Gastrocnemius medialis (tissue), 4 donors: ENCODE results near the gene TGDS. TPM values are rescaled to one million over a fixed set of nuclear protein-coding genes. Genes with fewer than 3 reads are reported as not detected.

Experiments
- ATAC-seq, 2 donors: fragments of 150-250 bp; one replicate each; pipeline ENCODE4 v1.9.1; 2016
- DNase-seq, 2 donors: peaks; one replicate each; pipeline ENCODE4 v3.0.0-alpha.2; 2019
- H3K27ac ChIP-seq, 4 donors: fragments of 200-600 bp; sonication (generic); 1 replicate in 1 of 4; 2 replicates in 3 of 4; pipeline ENCODE4 v1.5.1; 2016 to 2018; ENCODE audit warnings: mild to moderate bottlenecking in 2 of 4, moderate library complexity in 1 of 4
- H3K27me3 ChIP-seq, 3 donors: fragments of 200-600 bp; sonication (generic) in 2 of 3; 1 replicate in 1 of 3; 2 replicates in 2 of 3; pipeline versions ENCODE4 v1.5.1 to v1.6.0; 2016 to 2019; ENCODE audit warnings: mild to moderate bottlenecking in 1 of 3, moderate library complexity in 1 of 3
- H3K36me3 ChIP-seq, 2 donors: fragments of 200-600 bp; sonication (generic) in 1 of 2; one replicate each; pipeline ENCODE4 v1.5.1; 2017 to 2018
- H3K4me1 ChIP-seq, 2 donors: fragments of 200-600 bp; sonication (generic) in 1 of 2; one replicate each; pipeline ENCODE4 v1.5.1; 2016 to 2017; ENCODE audit warnings: mild to moderate bottlenecking in 2 of 2
- H3K4me3 ChIP-seq, 4 donors: fragments of 200-600 bp; sonication (generic) in 3 of 4; 1 replicate in 1 of 4; 2 replicates in 3 of 4; pipeline ENCODE4 v1.5.1; 2016 to 2019; ENCODE audit warnings: mild to moderate bottlenecking in 2 of 4
- H3K9me3 ChIP-seq, 3 donors: fragments of 200-600 bp; sonication (generic) in 2 of 3; 1 replicate in 1 of 3; 2 replicates in 2 of 3; pipeline ENCODE4 v1.5.1; 2016 to 2019
- POLR2A ChIP-seq, 2 donors: fragments of 450-650 bp; IDR thresholded peaks; one replicate each; pipeline ENCODE4 v1.6.1; 2017; ENCODE audit warnings: antibody characterized with exemption in 2 of 2, mild to moderate bottlenecking in 2 of 2, moderate library complexity in 2 of 2
- in situ Hi-C, 4 donors: fragments of 200-750 bp; cut with MboI; loops; one replicate each; pipeline versions ENCODE4 v1.15.0 to v1.8.0; 2017; ENCODE audit warnings: low sequenced_read_pairs in 4 of 4
- intact Hi-C: fragments of 100-400 bp; cut with DNase I; formaldehyde crosslinking; loops from one replicate; pipeline ENCODE4 v1.15.1; 2023; ENCODE audit warnings: low total_unique reads
- total RNA-seq, 4 donors: library from RNA; depleted of rRNA; stranded (reverse); fragments of >200 nt; gene quantifications; one replicate each; pipeline versions ENCODE4 v1.1.0 to v1.2.3, GENCODE V29; 2016
- TF ChIP-seq, protein P1 (sequence below), 5 experiments: fragments of 450-650 bp in 3 of 5; fragments of 200-600 bp in 2 of 5; sonication (generic) in 2 of 5; IDR thresholded peaks in 4 of 5; conservative IDR thresholded peaks in 1 of 5; 1 replicate in 4 of 5; 2 replicates in 1 of 5; pipeline ENCODE4 v1.5.1; 2016 to 2019; ENCODE audit warnings: antibody characterized with exemption in 5 of 5, mild to moderate bottlenecking in 3 of 5, moderate library complexity in 3 of 5

TGDS gene
- total RNA-seq, 4 donors from 2014 or later = 2.9 to 6.0 (median 4.0) TPM

DNA sequence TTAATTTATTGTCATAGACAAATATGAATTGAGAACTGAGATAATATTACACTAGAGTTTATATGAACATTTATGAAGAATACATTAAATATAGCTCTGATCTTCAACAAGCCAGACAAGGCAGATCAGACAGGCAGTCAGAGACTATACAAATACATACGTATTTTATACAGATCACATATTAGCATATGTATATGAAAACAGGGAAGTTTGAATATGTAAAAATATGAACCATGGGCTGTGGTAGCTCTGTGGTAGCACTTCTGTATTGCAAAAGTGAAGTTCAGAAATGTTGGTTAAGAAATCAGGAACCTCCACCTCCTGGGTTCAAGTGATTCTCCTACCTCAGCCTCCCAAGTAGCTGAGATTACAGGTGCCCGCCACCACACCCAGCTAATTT, 26.4 kb upstream of the TGDS start:
- no peaks in the 10 kb centered on the region for H3K36me3 ChIP-seq
- intact Hi-C loops = no loop called here
- in situ Hi-C loops = loop anchor here in 2 of 4 donors (5.0 kb wide), 1 partner anchor 185 kb away; no protein-coding TSS in a partner anchor

GRCh38 chr13:94620286-94620896, 24.4 kb upstream of the TGDS start:
- DNase-seq = no peak
- ATAC-seq = no peak
- H3K27ac ChIP-seq = no peak overlapping the region
- H3K4me1 ChIP-seq = no peaks in the 10 kb centered on the region
- H3K4me3 ChIP-seq = no peak overlapping the region
- in situ Hi-C loops (loop anchor here in 2 of 4 donors (5.0 kb wide), 1 partner anchor 183 kb away; no protein-coding TSS in a partner anchor), intact Hi-C loops (no loop called here)
- H3K9me3 ChIP-seq = no peaks in the 10 kb centered on the region
- H3K27me3 ChIP-seq = no peaks in the 10 kb centered on the region
- no peaks in the 10 kb centered on the region for H3K36me3 ChIP-seq
- TF ChIP-seq POLR2A (IDR thresholded peaks at IDR 0.05) = no peak
- TF ChIP-seq, protein P1, sequence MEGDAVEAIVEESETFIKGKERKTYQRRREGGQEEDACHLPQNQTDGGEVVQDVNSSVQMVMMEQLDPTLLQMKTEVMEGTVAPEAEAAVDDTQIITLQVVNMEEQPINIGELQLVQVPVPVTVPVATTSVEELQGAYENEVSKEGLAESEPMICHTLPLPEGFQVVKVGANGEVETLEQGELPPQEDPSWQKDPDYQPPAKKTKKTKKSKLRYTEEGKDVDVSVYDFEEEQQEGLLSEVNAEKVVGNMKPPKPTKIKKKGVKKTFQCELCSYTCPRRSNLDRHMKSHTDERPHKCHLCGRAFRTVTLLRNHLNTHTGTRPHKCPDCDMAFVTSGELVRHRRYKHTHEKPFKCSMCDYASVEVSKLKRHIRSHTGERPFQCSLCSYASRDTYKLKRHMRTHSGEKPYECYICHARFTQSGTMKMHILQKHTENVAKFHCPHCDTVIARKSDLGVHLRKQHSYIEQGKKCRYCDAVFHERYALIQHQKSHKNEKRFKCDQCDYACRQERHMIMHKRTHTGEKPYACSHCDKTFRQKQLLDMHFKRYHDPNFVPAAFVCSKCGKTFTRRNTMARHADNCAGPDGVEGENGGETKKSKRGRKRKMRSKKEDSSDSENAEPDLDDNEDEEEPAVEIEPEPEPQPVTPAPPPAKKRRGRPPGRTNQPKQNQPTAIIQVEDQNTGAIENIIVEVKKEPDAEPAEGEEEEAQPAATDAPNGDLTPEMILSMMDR (IDR thresholded peaks at IDR 0.05 in 4 of 5, conservative IDR thresholded peaks at IDR 0.05 in 1 of 5) = peak in 1 of 5 experiments; percentile 30

More for the DNA sequence above, 26.4 kb upstream of the TGDS start:
- H3K27ac ChIP-seq = no peak overlapping the region
- no peak for TF ChIP-seq POLR2A (IDR thresholded peaks at IDR 0.05)
- TF ChIP-seq, protein P1 (IDR thresholded peaks at IDR 0.05 in 4 of 5, conservative IDR thresholded peaks at IDR 0.05 in 1 of 5) = no peak
- H3K4me3 ChIP-seq = no peak overlapping the region
- H3K27me3 ChIP-seq = no peaks in the 10 kb centered on the region
- no peak for DNase-seq
- no peaks in the 10 kb centered on the region for H3K9me3 ChIP-seq
- no peak for ATAC-seq
- H3K4me1 ChIP-seq = no peaks in the 10 kb centered on the region

GRCh38 chr13:94617389-94618000, 21.5 kb upstream of the TGDS start:
- intact Hi-C loops = loop anchor here (1.0 kb wide), 1 partner anchor 182 kb away; no protein-coding TSS in a partner anchor
- TF ChIP-seq POLR2A (IDR thresholded peaks at IDR 0.05) = no peak
- TF ChIP-seq, protein P1 (IDR thresholded peaks at IDR 0.05 in 4 of 5, conservative IDR thresholded peaks at IDR 0.05 in 1 of 5) = peak; percentile 29 to 64 (median 59)
- Histone ChIP-seq H3K9me3 (no peaks in the 10 kb centered on the region), H3K36me3 (no peaks in the 10 kb centered on the region), H3K4me3 (no peak overlapping the region), H3K27me3 (no peaks in the 10 kb centered on the region), H3K4me1 (no peaks in the 10 kb centered on the region), H3K27ac (no peak overlapping the region)
- no peak for DNase-seq
- in situ Hi-C loops = loop anchor here in 2 of 4 donors (5.0 to 10.0 kb wide), 2 partner anchors 180 to 183 kb away; no protein-coding TSS in a partner anchor
- no peak for ATAC-seq

GRCh38 chr13:94613051-94613450, 17.1 kb upstream of the TGDS start:
- H3K9me3 ChIP-seq = no peaks in the 10 kb centered on the region
- TF ChIP-seq POLR2A (IDR thresholded peaks at IDR 0.05) = no peak
- TF ChIP-seq, protein P1 (IDR thresholded peaks at IDR 0.05 in 4 of 5, conservative IDR thresholded peaks at IDR 0.05 in 1 of 5) = no peak
- DNase-seq (no peak), ATAC-seq (no peak)
- H3K4me3 ChIP-seq = no peak overlapping the region
- intact Hi-C loops (no loop called here), in situ Hi-C loops (loop anchor here in 1 of 4 donors (10.0 kb wide), 1 partner anchor 178 kb away; no protein-coding TSS in a partner anchor)
- no peak overlapping the region for H3K27ac ChIP-seq
- H3K4me1 ChIP-seq = no peaks in the 10 kb centered on the region
- no peaks in the 10 kb centered on the region for H3K27me3 ChIP-seq
- no peaks in the 10 kb centered on the region for H3K36me3 ChIP-seq
